GM19043 (cell line): ENCODE results near the gene BCAS1.

Source experiments
- ATAC-seq: cut with Tn5 transposase; IDR thresholded peaks from one replicate; pipeline ENCODE4 v1.9.1; 2021; ENCODE audit warnings: low read depth; ENCODE audit not compliant: unreplicated experiment

BCAS1 gene

DNA sequence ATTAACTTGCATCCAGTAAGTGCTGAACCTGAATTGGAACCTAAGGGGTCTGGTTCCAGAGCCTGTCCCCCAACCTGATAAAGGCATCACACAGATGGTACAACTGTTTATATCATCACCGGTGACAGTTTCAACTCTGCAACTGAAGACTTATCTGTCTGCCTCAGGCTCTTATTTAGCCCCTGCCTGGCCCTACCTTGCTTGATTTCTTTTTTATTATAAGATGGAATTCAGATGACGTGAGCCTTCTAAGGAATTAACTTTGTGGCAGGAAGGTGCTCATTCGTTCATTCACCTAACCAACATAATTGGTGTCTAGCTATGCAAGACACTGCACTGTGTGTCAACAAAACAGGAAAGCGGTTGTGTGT lies 175.0 kb downstream of the BCAS1 start:
- ATAC-seq: no peak

DNA sequence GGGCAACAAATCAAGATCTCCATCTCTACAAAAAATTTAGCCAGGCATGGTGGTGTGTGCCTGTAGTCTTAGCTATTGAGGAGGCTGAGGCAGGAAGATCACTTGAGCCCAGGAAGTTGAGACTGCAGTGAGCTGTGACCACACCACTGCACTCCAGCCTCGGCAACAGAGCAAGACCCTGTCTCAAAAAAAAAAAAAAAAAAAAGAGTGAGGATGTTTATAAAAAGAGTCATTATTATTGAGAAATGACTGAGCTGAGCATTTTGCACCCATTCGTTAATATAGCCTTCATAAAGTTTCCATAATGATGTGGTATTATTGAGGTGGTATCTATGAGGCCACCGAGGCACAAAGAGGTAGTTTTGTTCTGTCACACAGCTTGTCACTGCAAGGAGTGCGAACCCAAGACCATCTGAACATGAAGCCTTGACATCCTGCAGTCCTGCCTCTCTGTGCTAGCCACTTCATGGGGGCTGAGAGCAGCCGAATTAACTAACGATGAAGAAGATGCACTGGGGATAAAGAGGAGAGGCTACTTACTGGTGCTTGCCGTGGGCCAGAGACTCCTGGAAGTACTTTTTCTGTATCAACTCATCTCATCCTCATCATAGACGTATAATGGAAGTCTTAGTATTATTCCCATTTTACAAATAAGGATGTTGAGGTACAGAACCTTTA lies 175.5 kb downstream of the BCAS1 start:
- no peak for ATAC-seq
